ENCODE results near the gene CIZ1.
"Not testable (repeated sequence)": the region's sequence is repeated elsewhere in the genome, so short reads cannot be mapped to it uniquely, and the experiment has no call there.

Gene CIZ1

DNA sequence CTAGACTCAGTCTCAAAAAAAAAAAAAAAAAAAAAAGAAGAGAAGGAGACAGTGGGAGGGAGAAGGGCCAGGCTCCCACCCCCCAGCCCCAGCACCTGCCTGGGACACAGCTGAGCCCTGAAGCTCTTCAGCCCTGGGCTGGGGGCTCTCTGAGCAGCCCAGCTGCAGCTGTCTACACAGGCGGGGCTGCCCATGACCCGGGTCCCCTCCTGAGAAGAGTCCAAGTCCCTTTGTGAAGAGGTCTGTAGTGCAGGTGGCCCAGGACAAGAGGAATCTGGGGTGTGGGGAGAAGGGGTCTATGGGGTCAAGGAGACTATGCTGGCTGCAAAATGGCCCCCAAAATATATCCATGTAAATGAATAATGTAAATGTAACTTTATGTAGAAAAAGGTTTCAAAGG, 48.8 kb downstream of the CIZ1 start:
- no peak for DNase-seq

DNA sequence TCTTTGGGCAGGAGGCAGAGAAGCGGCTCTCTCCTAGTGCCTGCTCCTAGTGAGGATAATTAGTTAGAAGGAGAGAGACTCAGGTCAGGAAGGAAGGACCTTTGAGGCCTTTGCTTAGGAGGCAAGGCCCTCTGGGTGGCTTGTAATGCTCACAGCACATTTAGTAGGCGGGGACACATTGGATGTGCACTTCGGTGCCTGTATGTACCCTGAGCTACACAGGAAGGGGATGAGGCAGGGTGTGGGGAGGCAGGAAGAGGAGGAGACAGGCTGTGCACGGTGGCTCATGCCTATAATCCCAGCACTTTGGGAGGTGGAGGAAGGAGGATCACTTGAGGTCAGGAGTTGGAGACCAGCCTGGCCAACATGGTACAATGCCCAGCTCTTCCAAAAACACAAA, 49.3 kb downstream of the CIZ1 start:
- DNase-seq = no peak

DNA sequence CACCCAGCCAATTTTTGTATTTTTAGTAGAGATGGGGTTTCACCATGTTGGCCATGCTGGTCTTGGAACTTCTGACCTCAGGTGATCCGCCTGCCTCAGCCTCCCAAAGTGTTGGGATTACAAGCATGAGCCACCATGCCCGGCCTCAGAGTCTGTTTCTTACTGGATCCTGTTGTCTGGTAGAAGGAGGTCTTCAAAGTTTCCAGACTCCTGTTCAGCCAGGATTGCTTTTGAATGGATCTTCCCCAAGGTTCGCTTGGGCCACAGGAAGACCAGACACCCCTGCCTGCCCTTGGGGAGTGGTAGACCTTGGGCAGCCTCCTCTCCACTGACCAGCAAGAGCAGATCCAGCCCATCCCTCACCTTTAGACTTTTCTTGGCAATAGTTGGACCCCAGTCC, 49.8 kb downstream of the CIZ1 start:
- DNase-seq = no peak

DNA sequence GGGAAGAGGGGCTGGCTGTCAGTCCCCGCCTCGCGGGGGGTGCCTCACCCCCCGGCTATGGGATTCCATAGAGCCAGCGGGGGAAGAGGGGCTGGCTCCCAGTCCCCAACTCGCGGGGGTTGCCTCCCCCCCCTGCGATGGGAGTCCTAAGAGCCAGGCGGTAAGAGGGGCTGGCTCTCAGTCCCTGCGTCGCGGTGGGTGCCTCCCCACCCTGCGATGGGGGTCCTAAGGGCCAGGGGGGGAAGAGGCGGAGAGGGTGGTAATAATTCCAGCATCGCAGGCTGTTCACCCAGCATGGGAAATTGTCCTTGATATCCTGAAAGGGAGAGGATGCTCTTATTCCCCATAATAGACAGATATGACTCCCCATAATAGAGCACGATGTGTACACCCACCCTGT, 51.8 kb downstream of the CIZ1 start:
- DNase-seq = no peak

DNA sequence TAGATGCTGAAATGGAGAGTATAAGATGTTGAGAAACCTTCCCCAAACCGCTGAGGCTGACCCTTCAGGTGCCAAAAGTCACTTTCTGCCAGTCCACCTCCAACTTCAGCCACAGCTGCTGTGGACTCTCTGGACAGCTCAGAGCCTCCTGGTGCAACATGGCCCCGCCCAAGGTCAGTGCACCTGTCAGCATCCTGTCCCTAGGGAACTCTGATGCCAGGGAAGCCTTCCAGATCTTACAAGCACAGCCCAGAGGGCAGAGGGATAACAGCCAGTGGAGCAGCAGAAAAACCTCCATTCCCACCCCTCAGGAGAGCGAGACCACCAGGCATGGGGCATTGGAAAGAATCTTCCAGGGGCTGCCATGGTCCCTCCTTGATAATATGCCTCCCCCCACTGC, 53.4 kb downstream of the CIZ1 start:
- DNase-seq = no peak

DNA sequence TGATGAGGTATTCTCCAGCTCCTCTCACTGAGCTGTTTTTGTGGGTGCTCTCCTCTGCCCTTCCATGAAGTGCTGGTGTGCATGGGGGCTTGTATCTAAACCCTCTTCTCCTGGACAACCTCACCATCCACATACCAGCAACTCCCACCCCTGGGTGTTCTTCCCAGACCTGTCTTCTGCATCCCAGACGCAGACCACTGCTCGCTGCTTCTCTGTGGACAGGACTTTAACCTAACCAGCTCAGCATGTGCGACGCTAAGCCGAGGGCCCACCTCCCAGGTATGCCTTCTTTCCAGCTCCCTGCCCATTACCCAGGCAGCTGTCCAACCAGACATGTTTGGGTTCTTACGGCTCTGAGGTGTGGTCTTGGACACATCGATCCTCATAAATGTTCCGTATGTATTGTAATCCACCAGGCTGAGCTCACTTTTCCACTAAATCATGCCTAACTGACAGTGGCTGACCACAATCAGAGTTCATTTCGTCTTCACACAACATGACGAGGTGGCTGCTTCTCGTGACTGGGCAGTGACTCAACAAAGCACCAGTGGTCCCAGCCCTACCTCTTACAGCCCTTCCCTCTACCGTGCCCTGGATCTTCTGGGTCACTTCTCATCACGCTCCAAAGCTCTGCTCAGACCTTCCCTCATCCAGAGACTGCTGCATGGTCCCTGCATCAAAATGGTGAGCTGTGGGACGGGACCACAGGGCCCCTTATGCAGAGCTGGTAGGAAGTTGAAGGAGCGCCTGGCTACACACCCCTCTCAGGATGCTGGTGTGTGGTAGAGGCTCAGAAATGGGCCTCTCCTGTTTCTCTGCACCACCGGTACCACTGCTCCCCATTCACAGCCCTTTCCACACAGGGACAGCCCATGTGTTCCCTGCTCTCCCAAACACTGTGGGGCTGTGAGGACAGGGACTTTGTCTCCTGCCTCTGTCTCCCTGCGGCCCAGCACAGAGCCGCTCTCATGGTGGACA, 54.3 kb downstream of the CIZ1 start:
- no peak for DNase-seq

DNA sequence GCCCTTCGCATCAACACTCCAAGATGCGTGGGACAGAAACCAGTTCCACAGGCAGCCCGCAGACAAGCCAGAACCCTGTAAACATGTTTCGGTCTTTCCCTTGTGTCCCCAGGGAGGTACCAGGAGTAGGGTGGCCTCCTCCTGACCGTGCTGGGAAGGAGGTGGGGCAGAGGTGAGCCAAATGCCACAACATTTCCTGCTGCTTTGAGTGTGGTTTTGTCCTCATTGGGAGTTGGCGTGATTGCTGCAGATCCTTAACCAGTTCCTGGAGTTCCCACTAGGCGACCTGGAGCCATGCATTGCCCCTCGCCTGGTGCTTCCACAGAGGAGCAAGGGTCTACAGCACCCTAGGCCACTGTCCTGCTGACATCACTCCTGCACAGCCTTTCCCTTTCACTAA, 55.8 kb downstream of the CIZ1 start:
- DNase-seq = not testable (repeated sequence)

DNA sequence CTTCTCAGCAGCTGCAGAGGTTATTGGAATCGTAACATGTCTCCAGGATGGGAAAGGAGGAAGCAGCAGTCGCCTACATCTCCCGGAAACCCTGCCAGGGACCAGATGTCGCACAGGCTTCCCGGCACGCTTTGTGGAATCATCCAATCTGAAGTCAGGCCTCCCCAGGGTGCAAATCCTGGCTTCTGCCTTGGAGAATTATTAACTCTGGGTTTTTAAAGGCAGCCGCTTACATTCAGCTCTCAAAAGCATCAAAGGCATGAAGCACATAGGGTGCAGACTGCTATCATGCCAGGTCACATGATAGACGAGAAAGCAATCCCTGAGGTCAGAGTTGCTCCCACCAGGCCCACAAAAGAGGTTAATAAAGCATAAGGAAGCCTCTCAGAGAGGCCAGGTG, 59.2 kb downstream of the CIZ1 start:
- DNase-seq = not testable (repeated sequence)

DNA sequence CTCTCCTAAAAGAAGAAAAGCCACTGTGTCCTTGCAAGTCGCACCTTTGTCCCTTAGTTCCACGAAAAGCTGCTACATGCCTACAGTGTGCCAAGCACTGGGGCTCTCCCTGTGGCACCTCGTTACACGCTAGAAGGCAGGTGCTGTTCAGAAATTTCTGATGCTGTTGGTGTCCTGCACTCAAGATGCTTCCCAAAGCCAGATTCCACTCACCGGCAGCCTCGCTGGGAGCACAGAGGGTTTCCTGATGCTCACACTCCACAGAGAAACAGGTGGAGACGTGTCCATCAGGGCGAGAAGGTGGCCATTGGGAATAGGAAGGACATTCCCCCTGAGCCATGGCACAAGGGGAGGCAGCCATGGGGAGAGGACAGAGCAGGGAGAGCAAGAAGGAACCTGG, 60.0 kb downstream of the CIZ1 start:
- not testable (repeated sequence) for DNase-seq

DNA sequence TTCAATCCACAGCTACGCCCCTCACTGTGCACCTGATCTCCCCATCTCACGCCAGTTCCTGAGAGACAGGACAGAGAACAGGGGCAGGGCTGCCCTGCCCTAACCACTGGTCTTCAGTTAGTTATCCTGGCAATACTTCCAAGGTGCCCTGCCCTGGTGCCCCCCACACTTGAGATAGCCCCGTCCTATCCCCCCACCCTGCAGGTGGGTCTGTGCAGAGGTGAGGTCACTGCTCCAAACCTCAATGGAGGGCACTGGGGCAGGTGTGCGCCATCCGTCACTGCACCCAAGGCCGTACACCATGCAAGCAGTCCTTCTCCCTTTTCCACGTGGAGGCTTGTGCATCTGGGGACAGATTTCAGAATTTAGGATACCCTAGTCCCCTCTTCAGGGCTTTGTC, 60.7 kb downstream of the CIZ1 start:
- not testable (repeated sequence) for DNase-seq

DNA sequence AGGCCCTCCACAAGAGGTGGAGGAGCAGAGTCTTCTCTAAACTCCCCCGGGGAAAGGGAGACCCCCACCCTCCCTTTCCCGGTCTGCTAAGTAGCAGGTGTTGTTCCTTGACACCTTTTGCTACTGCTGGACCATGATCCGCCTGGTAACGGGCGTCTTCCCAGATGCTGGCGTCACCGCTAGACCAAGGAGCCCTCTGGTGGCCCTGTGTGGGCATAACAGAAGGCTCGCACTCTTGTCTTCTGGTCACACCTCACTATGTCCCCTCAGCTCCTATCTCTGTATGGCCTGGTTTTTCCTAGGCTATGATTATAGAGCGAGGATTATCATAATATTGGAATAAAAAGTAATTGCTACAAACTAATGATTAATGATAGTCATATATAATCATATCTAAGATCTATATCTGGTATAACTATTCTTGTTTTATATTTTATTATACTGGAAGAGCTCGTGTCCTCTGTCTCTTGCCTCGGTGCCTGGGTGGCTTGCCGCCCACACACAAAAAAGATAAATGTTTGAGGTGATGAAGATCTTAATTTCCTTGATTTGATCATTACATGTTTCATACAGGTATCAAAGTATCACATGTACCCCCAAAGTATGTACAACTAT, 61.3 kb downstream of the CIZ1 start:
- not testable (repeated sequence) for DNase-seq

DNA sequence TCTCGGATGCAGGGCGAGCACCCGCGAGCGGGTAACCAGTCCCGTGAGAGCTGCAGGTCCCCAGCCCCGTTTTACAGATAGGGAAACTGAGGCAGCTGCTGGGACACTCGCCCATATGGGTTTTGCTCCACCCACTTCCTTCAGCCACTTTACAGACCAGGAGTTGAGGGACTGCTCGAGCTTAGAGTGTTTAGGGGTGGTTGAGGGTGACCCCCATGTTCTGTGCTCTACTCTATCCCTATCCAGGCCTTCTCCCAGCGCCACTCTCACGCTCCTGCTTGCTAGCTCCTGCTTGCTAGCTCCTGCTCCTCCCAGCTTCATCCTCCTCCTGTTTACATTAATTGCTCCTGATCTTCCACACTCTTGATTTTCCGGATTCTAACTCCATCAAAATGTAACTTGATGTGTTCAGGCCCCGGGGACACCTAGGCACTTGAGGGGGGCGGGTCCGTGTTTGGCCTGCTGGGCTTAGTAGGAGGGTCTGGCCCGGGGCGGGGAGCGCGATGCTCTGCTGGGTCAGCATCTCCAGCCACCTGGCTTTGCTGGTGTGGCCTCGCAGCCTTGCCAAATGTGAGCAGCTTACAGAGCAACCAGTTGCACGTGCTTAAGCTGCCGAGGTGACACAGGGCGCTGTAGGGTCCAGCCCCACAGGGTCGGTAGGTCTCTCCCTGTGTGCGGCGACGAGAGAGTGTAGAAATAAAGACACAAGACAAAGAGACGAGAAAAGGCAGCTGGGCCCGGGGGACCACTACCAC, 62.4 kb downstream of the CIZ1 start:
- no peak for DNase-seq

DNA sequence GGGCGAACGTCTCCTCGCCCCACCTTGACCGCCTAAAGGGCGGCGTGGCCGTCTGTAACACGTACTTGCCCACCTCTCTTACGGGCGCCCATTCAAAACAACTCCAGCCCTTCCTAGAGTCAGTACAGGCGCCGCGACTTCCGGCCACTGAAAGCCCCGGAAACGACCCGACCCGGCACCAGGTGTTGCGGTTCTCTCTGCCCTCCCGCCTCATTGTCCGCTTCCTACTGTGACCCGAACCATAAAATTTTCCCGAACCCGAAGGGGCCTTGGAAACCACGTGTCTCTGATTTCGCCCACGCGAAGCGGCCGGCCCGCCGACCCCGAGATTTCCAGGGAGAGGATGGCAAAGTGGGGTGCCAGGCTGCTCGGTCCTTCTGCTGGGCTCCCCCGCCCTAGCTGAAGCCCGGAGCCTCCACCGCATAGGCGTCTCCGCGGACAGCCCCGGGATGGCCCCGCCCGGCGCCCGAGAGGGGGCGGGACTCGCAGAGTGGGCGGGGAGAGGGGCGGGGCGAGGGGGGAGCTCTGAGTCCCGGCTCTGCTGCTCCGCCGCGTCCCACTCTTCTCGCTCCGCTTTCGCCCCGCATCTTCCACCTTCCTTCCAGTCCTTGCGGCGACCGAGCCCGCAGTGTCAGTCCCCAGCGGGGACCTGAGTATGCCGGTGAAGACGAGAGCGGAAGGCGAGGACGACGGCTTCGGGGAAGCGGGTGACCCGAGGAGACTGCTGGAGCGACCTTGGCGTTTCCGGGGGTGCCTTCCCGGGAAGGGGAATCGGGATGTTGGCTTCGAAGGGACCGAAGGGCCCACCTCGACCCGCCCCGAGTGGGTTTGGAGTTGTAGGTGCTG, 63.2 kb downstream of the CIZ1 start:
- peak; percentile 74 to 76 for DNase-seq

DNA sequence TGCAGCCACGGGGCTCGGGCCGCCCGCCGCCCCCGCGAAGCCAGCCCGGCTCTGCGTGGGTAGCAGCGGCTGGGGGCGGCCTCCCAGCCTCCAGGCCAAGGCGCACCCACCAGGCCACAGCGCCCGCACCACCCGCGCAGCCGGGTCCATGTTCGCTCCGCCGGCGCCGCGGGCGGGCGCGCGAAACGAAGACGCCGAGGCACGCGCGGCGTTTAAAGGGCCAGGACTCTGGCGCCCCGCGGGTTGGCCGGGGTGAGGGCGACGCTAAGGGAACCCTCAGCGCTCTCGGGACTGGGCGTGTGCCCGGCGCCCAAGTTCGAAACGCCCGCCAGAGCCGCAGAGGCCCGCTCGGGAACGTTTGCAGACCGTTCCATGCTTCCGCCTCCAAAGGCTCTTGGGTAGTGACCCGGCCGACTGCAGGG, 63.8 kb downstream of the CIZ1 start, which contains the start of gene PTGES2:
TSS of gene PTGES2 (minus strand) at position 162 of the 422 bp plus-strand sequence. CDS start at position 150, 12 bp downstream.
- DNase-seq = peak; percentile 57 to 68

DNA sequence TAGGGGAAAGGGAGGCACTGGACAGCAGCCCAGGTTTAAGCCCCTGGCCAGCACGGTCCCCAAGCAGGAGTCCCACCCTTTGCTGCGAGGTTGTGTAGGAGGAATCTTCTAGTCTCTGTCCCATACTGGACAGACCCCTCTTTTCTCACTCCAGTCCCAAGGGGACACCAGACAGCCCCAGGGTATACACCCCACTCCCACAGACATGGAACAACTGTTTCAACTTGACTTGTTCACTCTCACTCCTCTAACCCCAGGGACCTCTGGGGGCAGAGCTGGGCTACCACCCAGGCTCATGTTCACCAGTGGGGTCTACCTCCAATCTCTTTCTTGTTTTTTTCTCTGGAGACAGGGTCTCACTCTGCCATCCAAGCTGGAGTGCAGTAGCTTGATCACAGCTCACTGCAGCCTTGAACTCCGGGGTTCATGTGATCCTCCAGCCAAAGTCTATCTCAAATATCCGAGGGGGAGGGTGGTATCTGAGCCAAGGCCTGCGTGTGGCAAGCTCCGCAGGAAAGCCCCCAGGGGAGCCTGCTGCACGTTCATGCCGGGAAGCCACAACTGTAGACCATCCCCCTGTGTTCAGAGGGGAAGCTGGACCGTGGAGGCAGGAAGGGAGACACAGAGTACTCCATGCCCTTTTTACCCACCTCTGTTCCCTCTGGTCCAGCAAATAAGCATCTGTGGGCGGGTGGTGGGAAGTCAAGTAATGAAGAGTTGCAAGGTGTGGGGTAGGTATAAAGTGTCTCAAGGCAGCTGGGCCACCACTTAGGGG, 65.6 kb downstream of the CIZ1 start:
- DNase-seq = no peak

DNA sequence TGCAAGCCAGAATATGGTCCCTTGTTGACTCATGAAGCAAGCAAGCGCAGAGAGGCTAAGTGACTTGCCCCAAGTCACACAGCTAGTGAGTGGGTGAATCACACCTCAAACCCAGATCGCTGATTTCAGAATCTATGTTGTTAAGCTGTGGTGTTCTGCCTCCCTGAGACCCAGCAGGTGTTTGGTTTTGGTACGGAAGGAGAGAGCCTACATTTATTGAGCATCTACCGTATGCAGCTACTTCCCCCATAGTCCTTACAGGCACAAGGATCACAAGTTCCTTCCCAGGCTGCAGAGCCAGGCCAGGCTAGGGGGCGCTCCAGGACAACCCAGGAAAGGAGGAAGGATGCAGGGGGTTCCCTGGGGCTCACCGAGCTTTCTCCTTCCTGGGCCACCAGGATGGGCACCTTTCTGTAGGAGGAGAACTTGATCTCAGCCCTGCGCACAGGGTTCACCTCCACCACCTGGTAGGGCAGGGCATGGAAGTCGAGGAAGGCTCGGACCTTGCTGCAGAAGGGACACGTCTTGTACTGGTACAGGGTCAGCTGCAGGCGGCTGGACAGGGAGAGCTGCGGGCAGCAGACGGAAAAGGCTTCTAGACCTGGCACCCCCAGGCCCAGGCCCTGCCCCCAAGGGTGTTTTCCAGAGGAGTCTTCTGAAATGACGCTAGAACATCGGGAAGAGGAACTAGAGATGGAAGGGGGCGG, 66.3 kb downstream of the CIZ1 start:
- peak; percentile 42 to 43 for DNase-seq

DNA sequence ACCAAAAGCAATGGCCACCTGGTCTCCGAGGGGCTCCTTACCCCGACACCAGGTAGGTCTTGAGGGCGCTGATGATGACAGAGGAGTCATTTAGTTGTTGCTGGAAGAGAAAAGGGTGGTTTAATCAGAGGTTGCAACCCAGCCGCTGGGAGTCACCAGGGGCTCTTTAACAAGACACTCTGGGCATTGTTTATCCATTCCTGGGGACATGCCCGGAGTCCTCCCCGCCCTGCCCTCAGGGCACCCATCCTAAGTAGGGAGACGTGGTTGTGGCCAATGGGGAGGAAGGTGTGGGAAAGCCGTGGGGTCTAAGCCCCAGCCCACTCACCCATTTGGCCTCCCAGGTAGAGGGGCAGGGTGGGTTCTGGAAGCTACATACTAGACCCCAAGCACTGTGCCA, 66.9 kb downstream of the CIZ1 start:
- DNase-seq = no peak

DNA sequence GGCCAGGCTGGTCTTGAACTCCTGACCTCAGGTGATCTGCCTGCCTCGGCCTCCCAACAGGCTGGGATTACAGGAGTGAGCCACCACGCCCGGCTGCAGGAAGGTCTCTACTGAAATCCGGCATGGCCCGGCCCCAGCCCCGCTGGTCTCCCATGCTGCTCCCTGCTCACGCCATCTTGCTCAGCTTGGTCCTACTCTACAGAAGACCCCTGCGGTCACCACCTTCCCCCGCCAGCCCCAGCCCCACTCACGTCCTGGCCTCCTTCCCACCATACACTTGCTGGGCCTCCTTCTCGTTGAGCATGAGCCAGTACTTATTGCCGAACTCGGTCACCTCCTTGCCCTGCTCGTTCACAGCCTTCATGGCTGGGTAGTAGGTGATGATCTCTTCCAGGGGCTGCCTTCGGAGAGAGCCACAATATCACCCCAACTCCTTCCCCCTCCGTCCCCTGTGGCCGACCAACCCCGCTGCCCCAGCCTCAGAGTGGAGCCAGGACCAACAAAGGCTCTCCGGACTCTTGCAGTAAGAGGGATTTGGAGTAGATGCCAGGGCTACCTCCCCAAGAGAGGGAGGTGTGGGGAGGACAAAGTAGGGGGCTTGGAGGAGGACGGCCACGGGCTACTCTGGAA, 67.8 kb downstream of the CIZ1 start:
- no peak for DNase-seq

DNA sequence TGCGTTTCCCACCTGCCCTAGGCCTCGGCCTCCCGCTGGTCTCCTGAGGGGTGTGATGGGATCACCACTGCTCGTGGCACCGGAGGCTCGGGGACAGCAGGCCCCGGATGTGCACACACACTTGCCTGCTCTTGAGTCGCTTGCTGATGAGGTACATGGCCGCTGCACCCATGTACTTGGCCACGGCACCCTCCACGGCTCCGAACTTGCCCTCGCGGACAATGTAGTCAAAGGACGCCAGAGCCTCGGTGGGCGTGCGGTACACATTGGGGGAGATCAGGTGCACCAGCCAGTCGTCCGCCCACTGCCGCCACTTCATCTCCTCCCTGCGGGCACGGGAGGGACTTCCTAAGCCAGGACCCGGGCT, 68.6 kb downstream of the CIZ1 start:
- no peak for DNase-seq
